ENCODE measurements around the gene ASB18. TPM values are rescaled to one million over a fixed set of nuclear protein-coding genes. Genes with fewer than 3 reads are reported as not detected.

ASB18 gene
- total and polyA plus RNA-seq, 2 experiments from 2014 or later, result not detected

DNA sequence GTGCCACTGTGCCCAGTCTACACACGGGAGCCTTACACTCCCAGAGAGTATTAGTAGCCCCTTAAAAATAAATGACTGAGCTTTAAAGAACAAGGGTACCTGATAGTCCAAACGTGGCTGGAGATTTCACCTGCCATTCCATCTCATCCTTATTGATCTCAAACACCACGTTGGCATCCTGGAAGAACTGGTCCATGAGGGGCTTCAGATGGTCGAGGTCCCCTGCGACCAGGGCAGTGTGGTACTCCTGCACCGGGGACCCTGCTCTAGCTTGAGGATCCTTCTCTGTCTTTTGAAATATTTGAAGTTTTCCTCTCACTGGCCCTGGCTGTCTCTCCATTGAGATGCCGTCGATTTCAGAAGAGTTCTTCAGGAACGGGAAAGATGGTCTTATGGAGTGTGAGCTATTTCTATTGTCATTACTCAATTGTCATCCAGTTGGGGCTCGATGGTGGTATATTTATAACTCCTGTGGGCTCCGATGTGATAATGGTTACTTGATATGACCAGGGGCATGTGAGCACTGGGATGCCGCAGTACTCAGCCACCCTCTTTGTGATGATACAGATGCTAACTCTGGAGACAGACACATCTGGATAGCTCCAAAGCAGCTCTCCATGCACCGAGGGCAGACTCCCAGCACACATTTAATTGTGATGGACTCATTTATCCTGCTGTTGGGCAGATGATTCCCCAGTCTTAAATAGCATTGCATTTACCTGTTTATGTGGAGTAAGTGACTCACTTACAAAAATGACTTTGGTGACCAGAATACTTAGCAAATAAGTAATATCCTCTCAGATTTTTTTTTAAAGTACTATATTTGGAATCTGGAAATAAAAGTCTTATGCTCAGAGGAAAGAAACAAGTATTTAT is 22.8 kb downstream of the ASB18 start:
- Histone ChIP-seq H3K4me2 (peak overlapping the region; percentile 62; the same call in 1 of the 2 replicates), H3K9me2 (ENCODE audit: insufficient read depth) (no peaks in the 10 kb centered on the region; the same call in 1 of the 2 replicates), H4K20me1 (replicated peaks; ENCODE audit: insufficient read depth) (no peaks in the 10 kb centered on the region), H3K27ac (ENCODE audit: low read depth) (no peak overlapping the region), H3K36me3 (ENCODE audit: insufficient read depth) (no peaks in the 10 kb centered on the region; the same call in 1 of the 2 replicates), H3K4me1 (ENCODE audit: insufficient read depth) (peaks cover 30% of the 10 kb centered on the region), H2AFZ (0 out of 2 replicates have a peak overlapping the region, but pooled peaks have one; percentile 7), H3K27me3 (ENCODE audit: insufficient read depth) (peaks cover 21% of the 10 kb centered on the region), H3K4me3 (no peak overlapping the region), H3F3A (replicated peaks; ENCODE audit: low read depth) (no peaks in the 10 kb centered on the region; the same call in 1 of the 2 replicates), H3K79me2 (replicated peaks; ENCODE audit: insufficient read depth) (no peaks in the 10 kb centered on the region)
- Mint-ChIP-seq H3K4me3 (no peak overlapping the region), H3K9me3 (no peaks in the 10 kb centered on the region), H3K27me3 (ENCODE audit: insufficient read depth, low read depth, poor library complexity) (peaks cover 23% of the 10 kb centered on the region), H3K4me1 (peaks cover 29% of the 10 kb centered on the region), H3K27ac (no peak overlapping the region), H3K36me3 (ENCODE audit: low read depth) (no peaks in the 10 kb centered on the region)
- TF ChIP-seq, protein P1, sequence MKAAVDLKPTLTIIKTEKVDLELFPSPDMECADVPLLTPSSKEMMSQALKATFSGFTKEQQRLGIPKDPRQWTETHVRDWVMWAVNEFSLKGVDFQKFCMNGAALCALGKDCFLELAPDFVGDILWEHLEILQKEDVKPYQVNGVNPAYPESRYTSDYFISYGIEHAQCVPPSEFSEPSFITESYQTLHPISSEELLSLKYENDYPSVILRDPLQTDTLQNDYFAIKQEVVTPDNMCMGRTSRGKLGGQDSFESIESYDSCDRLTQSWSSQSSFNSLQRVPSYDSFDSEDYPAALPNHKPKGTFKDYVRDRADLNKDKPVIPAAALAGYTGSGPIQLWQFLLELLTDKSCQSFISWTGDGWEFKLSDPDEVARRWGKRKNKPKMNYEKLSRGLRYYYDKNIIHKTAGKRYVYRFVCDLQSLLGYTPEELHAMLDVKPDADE (IDR thresholded peaks at IDR 0.05), result no peak
- TF ChIP-seq STAT1 (IDR thresholded peaks at IDR 0.05; ENCODE audit: unreplicated experiment) (no peak), EZH2phosphoT487 (IDR thresholded peaks at IDR 0.05; ENCODE audit: unreplicated experiment) (no peak), ZNF331 (CRISPR knock-in tag; IDR thresholded peaks at IDR 0.05; ENCODE audit: low read depth) (no peak), NANOG (IDR thresholded peaks at IDR 0.05; ENCODE audit: borderline replicate concordance) (no peak), CREB1 (CRISPR knock-in tag; IDR thresholded peaks at IDR 0.05; ENCODE audit: low read depth) (no peak), ZNF114 (CRISPR knock-in tag; IDR thresholded peaks at IDR 0.05) (no peak), JUNB (IDR thresholded peaks at IDR 0.05; ENCODE audit: unreplicated experiment) (no peak)
- TF ChIP-seq, protein P2, sequence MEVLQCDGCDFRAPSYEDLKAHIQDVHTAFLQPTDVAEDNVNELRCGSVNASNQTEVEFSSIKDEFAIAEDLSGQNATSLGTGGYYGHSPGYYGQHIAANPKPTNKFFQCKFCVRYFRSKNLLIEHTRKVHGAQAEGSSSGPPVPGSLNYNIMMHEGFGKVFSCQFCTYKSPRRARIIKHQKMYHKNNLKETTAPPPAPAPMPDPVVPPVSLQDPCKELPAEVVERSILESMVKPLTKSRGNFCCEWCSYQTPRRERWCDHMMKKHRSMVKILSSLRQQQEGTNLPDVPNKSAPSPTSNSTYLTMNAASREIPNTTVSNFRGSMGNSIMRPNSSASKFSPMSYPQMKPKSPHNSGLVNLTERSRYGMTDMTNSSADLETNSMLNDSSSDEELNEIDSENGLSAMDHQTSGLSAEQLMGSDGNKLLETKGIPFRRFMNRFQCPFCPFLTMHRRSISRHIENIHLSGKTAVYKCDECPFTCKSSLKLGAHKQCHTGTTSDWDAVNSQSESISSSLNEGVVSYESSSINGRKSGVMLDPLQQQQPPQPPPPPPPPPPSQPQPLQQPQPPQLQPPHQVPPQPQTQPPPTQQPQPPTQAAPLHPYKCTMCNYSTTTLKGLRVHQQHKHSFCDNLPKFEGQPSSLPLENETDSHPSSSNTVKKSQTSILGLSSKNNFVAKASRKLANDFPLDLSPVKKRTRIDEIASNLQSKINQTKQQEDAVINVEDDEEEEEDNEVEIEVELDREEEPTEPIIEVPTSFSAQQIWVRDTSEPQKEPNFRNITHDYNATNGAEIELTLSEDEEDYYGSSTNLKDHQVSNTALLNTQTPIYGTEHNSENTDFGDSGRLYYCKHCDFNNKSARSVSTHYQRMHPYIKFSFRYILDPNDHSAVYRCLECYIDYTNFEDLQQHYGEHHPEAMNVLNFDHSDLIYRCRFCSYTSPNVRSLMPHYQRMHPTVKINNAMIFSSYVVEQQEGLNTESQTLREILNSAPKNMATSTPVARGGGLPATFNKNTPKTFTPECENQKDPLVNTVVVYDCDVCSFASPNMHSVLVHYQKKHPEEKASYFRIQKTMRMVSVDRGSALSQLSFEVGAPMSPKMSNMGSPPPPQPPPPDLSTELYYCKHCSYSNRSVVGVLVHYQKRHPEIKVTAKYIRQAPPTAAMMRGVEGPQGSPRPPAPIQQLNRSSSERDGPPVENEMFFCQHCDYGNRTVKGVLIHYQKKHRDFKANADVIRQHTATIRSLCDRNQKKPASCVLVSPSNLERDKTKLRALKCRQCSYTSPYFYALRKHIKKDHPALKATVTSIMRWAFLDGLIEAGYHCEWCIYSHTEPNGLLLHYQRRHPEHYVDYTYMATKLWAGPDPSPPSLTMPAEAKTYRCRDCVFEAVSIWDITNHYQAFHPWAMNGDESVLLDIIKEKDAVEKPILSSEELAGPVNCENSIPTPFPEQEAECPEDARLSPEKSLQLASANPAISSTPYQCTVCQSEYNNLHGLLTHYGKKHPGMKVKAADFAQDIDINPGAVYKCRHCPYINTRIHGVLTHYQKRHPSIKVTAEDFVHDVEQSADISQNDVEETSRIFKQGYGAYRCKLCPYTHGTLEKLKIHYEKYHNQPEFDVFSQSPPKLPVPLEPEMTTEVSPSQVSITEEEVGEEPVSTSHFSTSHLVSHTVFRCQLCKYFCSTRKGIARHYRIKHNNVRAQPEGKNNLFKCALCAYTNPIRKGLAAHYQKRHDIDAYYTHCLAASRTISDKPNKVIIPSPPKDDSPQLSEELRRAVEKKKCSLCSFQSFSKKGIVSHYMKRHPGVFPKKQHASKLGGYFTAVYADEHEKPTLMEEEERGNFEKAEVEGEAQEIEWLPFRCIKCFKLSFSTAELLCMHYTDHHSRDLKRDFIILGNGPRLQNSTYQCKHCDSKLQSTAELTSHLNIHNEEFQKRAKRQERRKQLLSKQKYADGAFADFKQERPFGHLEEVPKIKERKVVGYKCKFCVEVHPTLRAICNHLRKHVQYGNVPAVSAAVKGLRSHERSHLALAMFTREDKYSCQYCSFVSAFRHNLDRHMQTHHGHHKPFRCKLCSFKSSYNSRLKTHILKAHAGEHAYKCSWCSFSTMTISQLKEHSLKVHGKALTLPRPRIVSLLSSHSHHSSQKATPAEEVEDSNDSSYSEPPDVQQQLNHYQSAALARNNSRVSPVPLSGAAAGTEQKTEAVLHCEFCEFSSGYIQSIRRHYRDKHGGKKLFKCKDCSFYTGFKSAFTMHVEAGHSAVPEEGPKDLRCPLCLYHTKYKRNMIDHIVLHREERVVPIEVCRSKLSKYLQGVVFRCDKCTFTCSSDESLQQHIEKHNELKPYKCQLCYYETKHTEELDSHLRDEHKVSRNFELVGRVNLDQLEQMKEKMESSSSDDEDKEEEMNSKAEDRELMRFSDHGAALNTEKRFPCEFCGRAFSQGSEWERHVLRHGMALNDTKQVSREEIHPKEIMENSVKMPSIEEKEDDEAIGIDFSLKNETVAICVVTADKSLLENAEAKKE (CRISPR knock-in tag; IDR thresholded peaks at IDR 0.05), result no peak
- ATAC-seq (no peak), DNase-seq (ENCODE audit: low spot score) (no peak)

All from GM23338 (cell line).